Type B pancreatic cell (in vitro differentiated cells): Measurements from ENCODE around the gene GAPT. TPM values are rescaled to one million over a fixed set of nuclear protein-coding genes. Genes with fewer than 3 reads are reported as not detected.

ENCODE experiments used
- DNase-seq: peaks from one replicate; pipeline ENCODE4 v3.0.0; 2021; ENCODE audit warnings: mixed read lengths; ENCODE audit not compliant: unreplicated experiment; ENCODE audit errors: extremely low spot score
- H3K27ac Mint-ChIP-seq: 2 replicates; pipeline ENCODE4 v1.8.0; 2021; ENCODE audit warnings: mild to moderate bottlenecking, mixed read lengths
- H3K27me3 Mint-ChIP-seq: 2 replicates; pipeline ENCODE4 v1.8.0; 2021; ENCODE audit warnings: mixed read lengths
- H3K36me3 Mint-ChIP-seq: 2 replicates; pipeline ENCODE4 v1.8.0; 2021; ENCODE audit warnings: mixed read lengths
- H3K4me1 Mint-ChIP-seq: one replicate; pipeline ENCODE4 v1.8.0; 2021; ENCODE audit warnings: mixed read lengths; ENCODE audit not compliant: unreplicated experiment
- H3K4me3 Mint-ChIP-seq: 2 replicates; pipeline ENCODE4 v1.8.0; 2021; ENCODE audit warnings: mild to moderate bottlenecking, mixed read lengths
- H3K9me3 Mint-ChIP-seq: 2 replicates; pipeline ENCODE4 v1.8.0; 2021; ENCODE audit warnings: mixed read lengths
- CTCF ChIP-seq: fragments of 200-600 bp; sonication (generic); conservative IDR thresholded peaks from 2 replicates; pipeline ENCODE4 v1.5.0; 2021; ENCODE audit warnings: antibody characterized with exemption, mild to moderate bottlenecking
- total RNA-seq: library from RNA; stranded (reverse); gene quantifications from 2 replicates; pipeline ENCODE4 v1.2.1, GENCODE V29; 2021; ENCODE audit warnings: low replicate concordance

The GAPT gene
- total RNA-seq, 1 donor from 2014 or later, result not detected

- Mint-ChIP-seq H3K36me3 (no peaks in the 10 kb centered on the region), H3K4me1 (no peaks in the 10 kb centered on the region), H3K9me3 (no peaks in the 10 kb centered on the region), H3K27me3 (peaks cover 7% of the 10 kb centered on the region), H3K4me3 (no peak overlapping the region), H3K27ac (no peak overlapping the region)
- no peak for TF ChIP-seq CTCF
- no peak for DNase-seq
Observed at GRCh38 chr5:58486290-58486689, 4.9 kb upstream of the GAPT start.

GRCh38 chr5:58490402-58491050 is 709 bp upstream of the GAPT start:
- DNase-seq, result no peak
- Mint-ChIP-seq H3K27me3 (peaks cover 7% of the 10 kb centered on the region), H3K4me1 (no peaks in the 10 kb centered on the region), H3K4me3 (no peak overlapping the region), H3K9me3 (no peaks in the 10 kb centered on the region), H3K36me3 (no peaks in the 10 kb centered on the region), H3K27ac (no peak overlapping the region)
- no peak for TF ChIP-seq CTCF

GRCh38 chr5:58493141-58493540 is 1.9 kb downstream of the GAPT start:
- Mint-ChIP-seq H3K4me3 (no peak overlapping the region), H3K9me3 (no peaks in the 10 kb centered on the region), H3K36me3 (no peaks in the 10 kb centered on the region), H3K27ac (no peak overlapping the region), H3K4me1 (no peaks in the 10 kb centered on the region), H3K27me3 (peaks cover 7% of the 10 kb centered on the region)
- no peak for DNase-seq
- TF ChIP-seq CTCF, result no peak

- H3K27ac Mint-ChIP-seq, result no peak overlapping the region
- TF ChIP-seq CTCF, result peak; percentile 52
- no peaks in the 10 kb centered on the region for H3K9me3 Mint-ChIP-seq
- H3K36me3 Mint-ChIP-seq, result no peaks in the 10 kb centered on the region
- no peaks in the 10 kb centered on the region for H3K4me1 Mint-ChIP-seq
- DNase-seq, result no peak
- H3K27me3 Mint-ChIP-seq, result no peaks in the 10 kb centered on the region
- H3K4me3 Mint-ChIP-seq, result no peak overlapping the region
Observed at GRCh38 chr5:58496488-58496887, 5.3 kb downstream of the GAPT start.

- H3K27ac Mint-ChIP-seq, result no peak overlapping the region
- H3K4me3 Mint-ChIP-seq, result no peak overlapping the region
- no peak for DNase-seq
- no peaks in the 10 kb centered on the region for H3K36me3 Mint-ChIP-seq
- no peaks in the 10 kb centered on the region for H3K27me3 Mint-ChIP-seq
- H3K4me1 Mint-ChIP-seq, result no peaks in the 10 kb centered on the region
- no peak for TF ChIP-seq CTCF
- H3K9me3 Mint-ChIP-seq, result no peaks in the 10 kb centered on the region
Observed at GRCh38 chr5:58497386-58497785, 6.2 kb downstream of the GAPT start.

- Mint-ChIP-seq H3K4me1 (no peaks in the 10 kb centered on the region), H3K9me3 (no peaks in the 10 kb centered on the region), H3K36me3 (no peaks in the 10 kb centered on the region), H3K27ac (no peak overlapping the region), H3K4me3 (no peak overlapping the region), H3K27me3 (no peaks in the 10 kb centered on the region)
- TF ChIP-seq CTCF, result no peak
- DNase-seq, result no peak
Observed at GRCh38 chr5:58497921-58498320, 6.7 kb downstream of the GAPT start.
